Astrocyte of the spinal cord (primary cell): Measurements from ENCODE around the gene PLK1.

Experiments used
- DNase-seq: peaks from one replicate; pipeline ENCODE4 v3.0.0; 2011; ENCODE audit warnings: low read depth, low spot score
- H3K4me3 ChIP-seq: 2 replicates; pipeline ENCODE4 v1.5.1; 2011; ENCODE audit warnings: low read depth, mild to moderate bottlenecking, low read length, moderate library complexity
- CTCF ChIP-seq: IDR thresholded peaks from 2 replicates; pipeline ENCODE4 v1.5.1; 2012; ENCODE audit warnings: low read depth, mild to moderate bottlenecking, low read length, inconsistent platforms
- in situ Hi-C: cut with HindIII; loops from 2 replicates; pipeline ENCODE4 v1.10.0; 2017; ENCODE audit warnings: low sequenced_read_pairs

Gene PLK1

GRCh38 chr16:23705517-23705902 is 26.8 kb downstream of the PLK1 start:
- in situ Hi-C loops = no loop called here
- TF ChIP-seq CTCF = no peak
- DNase-seq = no peak
- H3K4me3 ChIP-seq = no peak overlapping the region

- no peak for TF ChIP-seq CTCF
- DNase-seq = no peak
- in situ Hi-C loops = no loop called here
- no peak overlapping the region for H3K4me3 ChIP-seq
Observed at GRCh38 chr16:23706439-23706838, 27.8 kb downstream of the PLK1 start.

GRCh38 chr16:23709536-23709935 is 30.8 kb downstream of the PLK1 start:
- DNase-seq = no peak
- in situ Hi-C loops = no loop called here
- no peak overlapping the region for H3K4me3 ChIP-seq
- no peak for TF ChIP-seq CTCF

GRCh38 chr16:23710008-23710407 is 31.3 kb downstream of the PLK1 start:
- no peak overlapping the region for H3K4me3 ChIP-seq
- no peak for TF ChIP-seq CTCF
- in situ Hi-C loops = no loop called here
- no peak for DNase-seq

GRCh38 chr16:23710504-23710903 is 31.8 kb downstream of the PLK1 start:
- H3K4me3 ChIP-seq = no peak overlapping the region
- TF ChIP-seq CTCF = no peak
- DNase-seq = no peak
- in situ Hi-C loops = no loop called here

GRCh38 chr16:23711785-23712184 is 33.1 kb downstream of the PLK1 start:
- no peak for TF ChIP-seq CTCF
- DNase-seq = no peak
- H3K4me3 ChIP-seq = no peak overlapping the region
- in situ Hi-C loops = no loop called here

- no peak for TF ChIP-seq CTCF
- DNase-seq = no peak
- in situ Hi-C loops = no loop called here
- no peak within 1 kb of the TSS for H3K4me3 ChIP-seq
Observed at GRCh38 chr16:23712976-23713375, 34.3 kb downstream of the PLK1 start, which contains the start of gene ERN2. Gene ERN2 (minus strand): TSS chr16:23713222. CDS start chr16:23713187, 35 bp downstream.
